B cell (primary cell): ENCODE data around the gene LKAAEAR1. TPM values are rescaled to one million over a fixed set of nuclear protein-coding genes. Genes with fewer than 3 reads are reported as not detected.
A peak's percentile ranks its signal among the peaks of the same experiment; 100 is the strongest.

Experiments used
- ATAC-seq: fragments of 200-7000 bp; cut with Tn5 transposase; one replicate; pipeline ENCODE4 v1.10.0; 2021; ENCODE audit warnings: low read depth, mild to moderate bottlenecking, moderate number of reproducible peaks, moderate library complexity
- CTCF ChIA-PET: fragments of 350-600 bp; sonication (Branson Sonifier 250); formaldehyde crosslinking; loops from one replicate; lab custom pipeline; 2021; ENCODE audit warnings: antibody characterized with exemption, inconsistent platforms; lab: Charles Lee
- POLR2A ChIA-PET: fragments of 350-600 bp; sonication (Branson Sonifier 250); formaldehyde crosslinking; loops from one replicate; lab custom pipeline; 2021; ENCODE audit warnings: antibody characterized with exemption; lab: Charles Lee
- DNase-seq: peaks from one replicate; pipeline ENCODE4 v3.0.0; 2013
- H2AFZ ChIP-seq: 2 replicates; pipeline ENCODE4 v1.6.1; 2012; ENCODE audit warnings: mild to moderate bottlenecking, low read depth, low read length; ENCODE audit not compliant: insufficient read depth, poor library complexity, severe bottlenecking
- H3K27ac ChIP-seq, 2 donors: 1 replicate in 1 of 2; 2 replicates in 1 of 2; pipeline ENCODE4 v1.5.1; 2012 to 2013; ENCODE audit warnings: low read length in 2 of 2, mild to moderate bottlenecking in 2 of 2, moderate library complexity in 1 of 2
- H3K27me3 ChIP-seq, 4 experiments: fragments of 200-600 bp in 1 of 4; sonication (generic) in 1 of 4; replicated peaks in 1 of 4; 1 replicate in 2 of 4; 2 replicates in 2 of 4; pipeline versions ENCODE4 v1.6.1 to v1.7.0; 2013 to 2016; ENCODE audit warnings: low read length in 3 of 4, mild to moderate bottlenecking in 2 of 4, mixed read lengths in 1 of 4, moderate library complexity in 1 of 4; ENCODE audit not compliant: insufficient read depth in 4 of 4, control insufficient read depth in 3 of 4; ENCODE audit errors: control extremely low read depth in 1 of 4
- H3K36me3 ChIP-seq, 2 experiments: replicated peaks in 1 of 2; 1 replicate in 1 of 2; 2 replicates in 1 of 2; pipeline versions ENCODE4 v1.6.1 to v1.7.1; 2013; ENCODE audit warnings: low read length in 1 of 2; ENCODE audit not compliant: insufficient read depth in 2 of 2, control insufficient read depth in 1 of 2; ENCODE audit errors: control extremely low read depth in 1 of 2, extremely low read depth in 1 of 2
- H3K4me1 ChIP-seq, 2 donors: fragments of 200-600 bp in 1 of 2; sonication (generic) in 1 of 2; 1 replicate in 1 of 2; 2 replicates in 1 of 2; pipeline versions ENCODE4 v1.5.1 to v1.6.1; 2013 to 2017; ENCODE audit warnings: low read length in 2 of 2; ENCODE audit not compliant: control insufficient read depth in 2 of 2, insufficient read depth in 2 of 2
- H3K4me2 ChIP-seq: replicated peaks from 2 replicates; pipeline ENCODE3; 2012; ENCODE audit warnings: mild to moderate bottlenecking, low read depth, low read length; ENCODE audit not compliant: poor library complexity, severe bottlenecking
- H3K4me3 ChIP-seq, 5 experiments: fragments of 200-600 bp in 1 of 5; sonication (generic) in 1 of 5; 1 replicate in 3 of 5; 2 replicates in 2 of 5; pipeline versions ENCODE4 v1.5.1 to v1.7.0; 2011 to 2016; ENCODE audit warnings: low read length in 4 of 5, mild to moderate bottlenecking in 4 of 5, low read depth in 2 of 5, control low read depth in 1 of 5, moderate library complexity in 1 of 5; ENCODE audit not compliant: insufficient read depth in 1 of 5; ENCODE audit errors: control extremely low read depth in 1 of 5, extremely low read depth in 1 of 5
- H3K79me2 ChIP-seq: fragments of 200-600 bp; sonication (generic); one replicate; pipeline ENCODE4 v1.6.0; 2016; ENCODE audit warnings: low read length; ENCODE audit not compliant: control insufficient read depth, insufficient read depth
- H3K9ac ChIP-seq: fragments of 200-600 bp; sonication (generic); 2 replicates; pipeline ENCODE4 v1.6.1; 2017; ENCODE audit warnings: mild to moderate bottlenecking, low read length, moderate library complexity
- H3K9me3 ChIP-seq, 3 donors: one replicate each; pipeline versions ENCODE4 v1.6.1 to v1.7.1; 2013; ENCODE audit warnings: low read length in 2 of 3; ENCODE audit not compliant: control insufficient read depth in 2 of 3, insufficient read depth in 1 of 3; ENCODE audit errors: control extremely low read depth in 1 of 3
- H4K20me1 ChIP-seq: 2 replicates; pipeline ENCODE4 v1.6.0; 2012; ENCODE audit warnings: mild to moderate bottlenecking, low read length; ENCODE audit not compliant: insufficient read depth, control insufficient read depth, poor library complexity, severe bottlenecking
- H3K27ac Mint-ChIP-seq: one replicate; pipeline ENCODE4 v1.8.0; 2021; ENCODE audit warnings: mixed read lengths
- H3K27me3 Mint-ChIP-seq: one replicate; pipeline ENCODE4 v1.8.0; 2021; ENCODE audit warnings: mixed read lengths
- H3K4me1 Mint-ChIP-seq: one replicate; pipeline ENCODE4 v1.8.0; 2021; ENCODE audit warnings: mixed read lengths
- H3K4me3 Mint-ChIP-seq: one replicate; pipeline ENCODE4 v1.8.0; 2021; ENCODE audit warnings: mixed read lengths
- H3K9me3 Mint-ChIP-seq: one replicate; pipeline ENCODE4 v1.8.0; 2022; ENCODE audit warnings: mixed read lengths; ENCODE audit not compliant: insufficient read depth
- EZH2 ChIP-seq: IDR thresholded peaks from 2 replicates; pipeline ENCODE4 v1.6.1; 2012; ENCODE audit warnings: borderline replicate concordance, low read depth, mild to moderate bottlenecking, moderate library complexity, low read length; ENCODE audit not compliant: insufficient read depth, poor library complexity, severe bottlenecking
- WGBS: methylation state at CpG from one replicate; pipeline ENCODE4 v1.1.5; 2013; ENCODE audit warnings: missing lambda C conversion rate; ENCODE audit not compliant: insufficient coverage; 5-methylcytosine and 5-hydroxymethylcytosine counted together
- intact Hi-C: fragments of 100-400 bp; cut with micrococcal nuclease; formaldehyde crosslinking; loops from one replicate; pipeline ENCODE4 v1.10.0; 2022
- polyA plus RNA-seq: library from polyadenylated mRNA; depleted of rRNA; stranded (reverse); fragments of >200 nt; gene quantifications from 2 replicates; pipeline ENCODE4 v1.2.3, GENCODE V29; 2012
- total RNA-seq, 2 donors: library from RNA; stranded (reverse); fragments of 120-200 nt in 1 of 2; gene quantifications; 1 replicate in 1 of 2; 2 replicates in 1 of 2; pipeline versions ENCODE4 v1.2.3 to v1.2.4, GENCODE V29; 2013 to 2022
- TF ChIP-seq, protein P1 (sequence below): fragments of 200-600 bp; IDR thresholded peaks from one replicate; pipeline ENCODE4 v1.8.0; 2022; ENCODE audit warnings: antibody characterized with exemption, mild to moderate bottlenecking

LKAAEAR1 gene
- total and polyA plus RNA-seq, 2 donors (not counting 1 experiment from before 2014, with no cell fraction given), result 1.9 TPM; not detected in 1

- no peak for ATAC-seq
- no peak for TF ChIP-seq EZH2
- TF ChIP-seq, protein P1, sequence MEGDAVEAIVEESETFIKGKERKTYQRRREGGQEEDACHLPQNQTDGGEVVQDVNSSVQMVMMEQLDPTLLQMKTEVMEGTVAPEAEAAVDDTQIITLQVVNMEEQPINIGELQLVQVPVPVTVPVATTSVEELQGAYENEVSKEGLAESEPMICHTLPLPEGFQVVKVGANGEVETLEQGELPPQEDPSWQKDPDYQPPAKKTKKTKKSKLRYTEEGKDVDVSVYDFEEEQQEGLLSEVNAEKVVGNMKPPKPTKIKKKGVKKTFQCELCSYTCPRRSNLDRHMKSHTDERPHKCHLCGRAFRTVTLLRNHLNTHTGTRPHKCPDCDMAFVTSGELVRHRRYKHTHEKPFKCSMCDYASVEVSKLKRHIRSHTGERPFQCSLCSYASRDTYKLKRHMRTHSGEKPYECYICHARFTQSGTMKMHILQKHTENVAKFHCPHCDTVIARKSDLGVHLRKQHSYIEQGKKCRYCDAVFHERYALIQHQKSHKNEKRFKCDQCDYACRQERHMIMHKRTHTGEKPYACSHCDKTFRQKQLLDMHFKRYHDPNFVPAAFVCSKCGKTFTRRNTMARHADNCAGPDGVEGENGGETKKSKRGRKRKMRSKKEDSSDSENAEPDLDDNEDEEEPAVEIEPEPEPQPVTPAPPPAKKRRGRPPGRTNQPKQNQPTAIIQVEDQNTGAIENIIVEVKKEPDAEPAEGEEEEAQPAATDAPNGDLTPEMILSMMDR, result no peak
- no peak overlapping the region for H3K27ac Mint-ChIP-seq
Observed at GRCh38 chr20:64067733-64068307, 16.4 kb downstream of the LKAAEAR1 start.

GRCh38 chr20:64067005-64067632 is 17.1 kb downstream of the LKAAEAR1 start:
- CTCF ChIA-PET, result interaction anchor here (0.9 to 1.6 kb wide), 4 partner anchors 12 to 36 kb away, joined by 3 to 4 read pairs (median 3); partner anchors contain the start of genes OPRL1 and RGS19
- no peak overlapping the region for H3K9ac ChIP-seq

More at GRCh38 chr20:64067733-64068307, 16.4 kb downstream of the LKAAEAR1 start:
- Mint-ChIP-seq H3K4me3 (no peak overlapping the region), H3K9me3 (no peaks in the 10 kb centered on the region), H3K4me1 (peaks cover 71% of the 10 kb centered on the region), H3K27me3 (no peaks in the 10 kb centered on the region)
- Histone ChIP-seq H3K36me3 (peaks cover 0 to 12% of the 10 kb centered on the region in 2 experiments), H4K20me1 (peaks cover 36% of the 10 kb centered on the region), H3K4me3 (no peak overlapping the region), H3K79me2 (peaks cover 29% of the 10 kb centered on the region), H2AFZ (no peak overlapping the region), H3K4me1 (peaks cover 58 to 91% of the 10 kb centered on the region in 2 donors), H3K27me3 (no peaks in the 10 kb centered on the region), H3K27ac (no peak overlapping the region), H3K4me2 (no peak overlapping the region), H3K9me3 (no peaks in the 10 kb centered on the region), H3K9ac (no peak overlapping the region)
- WGBS, result 77% methylated on average over 10 of the region's 12 CpGs
- DNase-seq, result no peak
- ChIA-PET CTCF (interaction anchor here (1.1 to 2.3 kb wide), 3 partner anchors 10 to 16 kb away, joined by 3 to 8 read pairs (median 3); partner anchors contain the start of genes OPRL1 and RGS19), POLR2A (interaction anchor here (2.5 to 4.2 kb wide), 2 partner anchors 10 to 11 kb away, joined by 19 to 55 read pairs; partner anchors contain the start of genes OPRL1 and RGS19)
- intact Hi-C loops, result no loop called here

More at GRCh38 chr20:64067005-64067632, 17.1 kb downstream of the LKAAEAR1 start:
- H3K4me1 ChIP-seq, result peaks cover 64 to 93% of the 10 kb centered on the region in 2 donors
- no peaks in the 10 kb centered on the region for H3K9me3 ChIP-seq
- 95% methylated on average over 6 of the region's 6 CpGs for WGBS
- no peaks in the 10 kb centered on the region for H3K27me3 ChIP-seq
- H2AFZ ChIP-seq, result no peak overlapping the region
- Mint-ChIP-seq H3K4me1 (peaks cover 67% of the 10 kb centered on the region), H3K27me3 (no peaks in the 10 kb centered on the region), H3K27ac (peak overlapping the region; percentile 61), H3K4me3 (peak overlapping the region; percentile 10), H3K9me3 (no peaks in the 10 kb centered on the region)
- peak; percentile 18 for DNase-seq
- POLR2A ChIA-PET, result interaction anchor here (4.2 kb wide), 1 partner anchor 11 kb away, joined by 55 read pairs; the partner anchor contains the start of genes OPRL1 and RGS19
- no peak overlapping the region for H3K27ac ChIP-seq
- intact Hi-C loops, result no loop called here
- H3K4me2 ChIP-seq, result peak overlapping the region; percentile 98
- H3K36me3 ChIP-seq, result peaks cover 0 to 5% of the 10 kb centered on the region in 2 experiments
- H3K79me2 ChIP-seq, result peaks cover 29% of the 10 kb centered on the region
- no peak for ATAC-seq
- no peak overlapping the region for H3K4me3 ChIP-seq
- peaks cover 29% of the 10 kb centered on the region for H4K20me1 ChIP-seq
- TF ChIP-seq EZH2, result no peak
- TF ChIP-seq, protein P1, result no peak
